ENCODE data around the gene DFFB. TPM values are rescaled to one million over a fixed set of nuclear protein-coding genes. Genes with fewer than 3 reads are reported as not detected.
A peak's percentile ranks its signal among the peaks of the same experiment; 100 is the strongest.

Gene DFFB
- total and polyA plus RNA-seq, 8 donors: 3.3 to 8.6 (median 5.2) TPM

GRCh38 chr1:3828391-3828790 is 28.9 kb upstream of the DFFB start:
- intact Hi-C loops (cut with DNase I): no loop called here
- no peaks in the 10 kb centered on the region for H3K27me3 ChIP-seq
- no peaks in the 10 kb centered on the region for H3K4me1 ChIP-seq
- H3K9me3 ChIP-seq: no peaks in the 10 kb centered on the region
- WGBS, 2 donors: 93 to 97% methylated on average over 8 of the region's 8 CpGs
- H3K36me3 ChIP-seq: peaks cover 0 to 66% (median 19%) of the 10 kb centered on the region in 3 donors
- FAIRE-seq (no peak), DNase-seq (peak in 1 of 6 donors; percentile 16), ATAC-seq (no peak)
- TF ChIP-seq, protein P1, sequence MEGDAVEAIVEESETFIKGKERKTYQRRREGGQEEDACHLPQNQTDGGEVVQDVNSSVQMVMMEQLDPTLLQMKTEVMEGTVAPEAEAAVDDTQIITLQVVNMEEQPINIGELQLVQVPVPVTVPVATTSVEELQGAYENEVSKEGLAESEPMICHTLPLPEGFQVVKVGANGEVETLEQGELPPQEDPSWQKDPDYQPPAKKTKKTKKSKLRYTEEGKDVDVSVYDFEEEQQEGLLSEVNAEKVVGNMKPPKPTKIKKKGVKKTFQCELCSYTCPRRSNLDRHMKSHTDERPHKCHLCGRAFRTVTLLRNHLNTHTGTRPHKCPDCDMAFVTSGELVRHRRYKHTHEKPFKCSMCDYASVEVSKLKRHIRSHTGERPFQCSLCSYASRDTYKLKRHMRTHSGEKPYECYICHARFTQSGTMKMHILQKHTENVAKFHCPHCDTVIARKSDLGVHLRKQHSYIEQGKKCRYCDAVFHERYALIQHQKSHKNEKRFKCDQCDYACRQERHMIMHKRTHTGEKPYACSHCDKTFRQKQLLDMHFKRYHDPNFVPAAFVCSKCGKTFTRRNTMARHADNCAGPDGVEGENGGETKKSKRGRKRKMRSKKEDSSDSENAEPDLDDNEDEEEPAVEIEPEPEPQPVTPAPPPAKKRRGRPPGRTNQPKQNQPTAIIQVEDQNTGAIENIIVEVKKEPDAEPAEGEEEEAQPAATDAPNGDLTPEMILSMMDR (IDR thresholded peaks at IDR 0.05): no peak
- H3K27ac ChIP-seq: no peak overlapping the region
- H3K4me3 ChIP-seq: no peak overlapping the region

DNA sequence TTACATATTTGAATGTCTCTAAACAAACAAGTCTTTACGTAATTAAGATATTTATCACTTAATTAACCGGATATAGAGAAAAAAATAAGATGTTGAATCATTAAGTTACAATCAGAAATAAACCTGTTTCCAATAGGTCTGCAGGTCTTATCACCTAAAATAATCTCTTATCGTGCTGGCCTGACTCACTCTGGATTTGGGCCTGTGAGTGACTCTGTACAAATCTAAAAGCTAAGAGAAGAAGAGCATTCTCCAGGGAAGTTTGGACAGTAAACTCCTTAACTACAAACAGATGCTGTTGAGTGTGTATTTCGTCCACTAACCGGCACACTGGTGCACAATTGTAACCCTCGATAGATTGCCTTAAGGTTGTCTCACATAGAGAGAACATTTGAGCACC is 25.6 kb upstream of the DFFB start:
- no peak overlapping the region for H3K4me3 ChIP-seq
- peaks cover 0 to 69% (median 21%) of the 10 kb centered on the region in 3 donors for H3K36me3 ChIP-seq
- no peaks in the 10 kb centered on the region for H3K9me3 ChIP-seq
- TF ChIP-seq, protein P1 (IDR thresholded peaks at IDR 0.05): no peak
- no peaks in the 10 kb centered on the region for H3K27me3 ChIP-seq
- intact Hi-C loops (cut with DNase I): no loop called here
- WGBS, 2 donors: 61 to 68% methylated on average over 6 of the region's 6 CpGs
- no peak overlapping the region for H3K27ac ChIP-seq
- ATAC-seq (no peak), DNase-seq (no peak), FAIRE-seq (no peak)
- no peaks in the 10 kb centered on the region for H3K4me1 ChIP-seq

DNA sequence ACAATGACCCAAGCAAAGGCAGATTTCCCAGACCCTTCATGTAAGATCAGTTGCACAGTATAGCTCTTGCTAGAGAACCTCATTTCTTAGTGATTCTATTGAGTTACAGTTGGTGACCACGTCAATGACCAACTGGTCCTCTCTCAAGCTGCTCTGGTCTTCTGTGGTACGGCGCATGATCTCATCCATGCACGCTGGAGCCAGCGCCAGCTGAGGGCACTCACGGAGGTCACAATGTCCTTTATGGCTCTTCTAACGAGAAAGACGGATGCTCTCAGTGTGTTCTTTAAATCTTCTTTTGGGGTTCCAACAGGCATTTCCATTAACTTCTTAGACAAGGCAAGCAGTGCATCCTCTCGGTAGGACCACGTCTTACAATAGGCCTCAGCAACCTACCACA is 22.6 kb upstream of the DFFB start:
- H3K4me1 ChIP-seq: no peaks in the 10 kb centered on the region
- H3K4me3 ChIP-seq: no peak overlapping the region
- peak in 1 of 6 donors; percentile 6 for DNase-seq
- 90 to 95% methylated on average over 10 of the region's 10 CpGs for WGBS, 2 donors
- no peak for ATAC-seq
- no peaks in the 10 kb centered on the region for H3K27me3 ChIP-seq
- H3K36me3 ChIP-seq: peaks cover 0 to 70% (median 32%) of the 10 kb centered on the region in 3 donors
- no peak overlapping the region for H3K27ac ChIP-seq
- TF ChIP-seq, protein P1 (IDR thresholded peaks at IDR 0.05): no peak
- intact Hi-C loops (cut with DNase I): no loop called here
- no peak for FAIRE-seq
- no peaks in the 10 kb centered on the region for H3K9me3 ChIP-seq

DNA sequence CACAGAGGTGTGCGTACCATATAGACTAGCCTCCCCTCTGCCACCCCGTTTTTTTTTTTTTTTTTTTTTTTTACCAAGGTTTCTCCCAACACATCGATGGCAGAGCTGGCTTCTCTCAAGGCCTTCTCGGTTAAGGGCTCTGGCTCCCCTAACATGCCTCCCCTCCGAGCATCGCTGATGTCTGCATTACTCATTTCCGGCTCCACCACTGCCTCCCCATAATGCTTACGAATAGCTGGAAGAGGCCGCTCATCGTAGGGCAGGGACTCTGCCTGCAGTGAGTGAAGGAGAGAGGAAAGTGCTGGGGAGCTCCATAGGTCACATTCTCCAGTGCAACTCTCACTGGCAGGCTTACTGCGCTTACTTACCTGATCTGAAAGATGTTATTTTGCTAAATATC is 20.9 kb upstream of the DFFB start:
- Histone ChIP-seq H3K36me3 (peaks cover 0 to 62% (median 29%) of the 10 kb centered on the region in 3 donors), H3K27me3 (no peaks in the 10 kb centered on the region), H3K27ac (no peak overlapping the region), H3K9me3 (no peaks in the 10 kb centered on the region), H3K4me1 (no peaks in the 10 kb centered on the region), H3K4me3 (no peak overlapping the region)
- TF ChIP-seq, protein P1 (IDR thresholded peaks at IDR 0.05): no peak
- DNase-seq: peak in 1 of 6 donors; percentile 15
- ATAC-seq: no peak
- 93 to 97% methylated on average over 11 of the region's 11 CpGs for WGBS, 2 donors
- intact Hi-C loops (cut with DNase I): no loop called here
- no peak for FAIRE-seq

- peaks cover 0 to 59% (median 26%) of the 10 kb centered on the region in 3 donors for H3K36me3 ChIP-seq
- no peaks in the 10 kb centered on the region for H3K9me3 ChIP-seq
- H3K27ac ChIP-seq: no peak overlapping the region
- H3K4me1 ChIP-seq: no peaks in the 10 kb centered on the region
- TF ChIP-seq, protein P1 (IDR thresholded peaks at IDR 0.05): no peak
- DNase-seq: no peak
- FAIRE-seq: no peak
- no peak overlapping the region for H3K4me3 ChIP-seq
- ATAC-seq: no peak
- 98 to 100% methylated on average over 6 of the region's 6 CpGs for WGBS, 2 donors
- intact Hi-C loops (cut with DNase I): no loop called here
- H3K27me3 ChIP-seq: no peaks in the 10 kb centered on the region
These were observed 20.1 kb upstream of the DFFB start for GRCh38 chr1:3837200-3837599.

All from pancreas (tissue), 10 donors.